CD4-positive, alpha-beta T cell (primary cell): Measurements from ENCODE around the gene HECTD4. TPM values are rescaled to one million over a fixed set of nuclear protein-coding genes. Genes with fewer than 3 reads are reported as not detected.
A peak's percentile ranks its signal among the peaks of the same experiment; 100 is the strongest.

ENCODE experiments used
- ATAC-seq: fragments of 200-7000 bp; cut with Tn5 transposase; one replicate; pipeline ENCODE4 v1.10.0; 2022; ENCODE audit warnings: mild to moderate bottlenecking; ENCODE audit not compliant: poor library complexity
- CTCF ChIA-PET: fragments of 350-600 bp; sonication (Branson Sonifier 250); formaldehyde crosslinking; loops from one replicate; lab custom pipeline; 2021; ENCODE audit warnings: antibody characterized with exemption, inconsistent platforms; lab: Charles Lee
- POLR2A ChIA-PET: fragments of 350-600 bp; sonication (Branson Sonifier 250); formaldehyde crosslinking; loops from one replicate; lab custom pipeline; 2021; ENCODE audit warnings: antibody characterized with exemption, inconsistent platforms; lab: Charles Lee
- DNase-seq, 14 experiments: peaks; one replicate each; pipeline ENCODE4 v3.0.0-alpha.2; 2013 to 2020; ENCODE audit warnings: mixed read lengths in 2 of 14
- H3K27ac ChIP-seq, 2 donors: one replicate each; pipeline versions ENCODE4 v1.5.1 to v1.7.0; 2013; ENCODE audit warnings: low read length in 2 of 2, low read depth in 1 of 2, mild to moderate bottlenecking in 1 of 2
- H3K27me3 ChIP-seq, 2 experiments: 1 replicate in 1 of 2; 2 replicates in 1 of 2; pipeline versions ENCODE4 v1.6.1 to v1.7.0; 2013; ENCODE audit warnings: low read length in 2 of 2, control low read depth in 1 of 2, mild to moderate bottlenecking in 1 of 2, moderate library complexity in 1 of 2; ENCODE audit not compliant: insufficient read depth in 2 of 2, control insufficient read depth in 1 of 2
- H3K36me3 ChIP-seq: one replicate; pipeline ENCODE4 v1.6.1; 2013; ENCODE audit warnings: low read length, control low read depth; ENCODE audit not compliant: insufficient read depth
- H3K4me1 ChIP-seq: one replicate; pipeline ENCODE4 v1.6.1; 2013; ENCODE audit warnings: low read length, control low read depth; ENCODE audit not compliant: insufficient read depth
- H3K4me3 ChIP-seq: one replicate; pipeline ENCODE4 v1.5.1; 2013; ENCODE audit warnings: mild to moderate bottlenecking, low read length, moderate library complexity
- H3K9me3 ChIP-seq, 2 experiments: 1 replicate in 1 of 2; 2 replicates in 1 of 2; pipeline versions ENCODE4 v1.6.1 to v1.7.0; 2013; ENCODE audit warnings: low read length in 2 of 2, mild to moderate bottlenecking in 2 of 2, control low read depth in 1 of 2, moderate library complexity in 1 of 2; ENCODE audit not compliant: control insufficient read depth in 1 of 2, insufficient read depth in 1 of 2
- H3K27ac Mint-ChIP-seq: one replicate; pipeline ENCODE4 v1.8.0; 2020; ENCODE audit warnings: mixed read lengths
- H3K27me3 Mint-ChIP-seq: one replicate; pipeline ENCODE4 v1.8.0; 2021; ENCODE audit warnings: mixed read lengths
- H3K36me3 Mint-ChIP-seq: one replicate; pipeline ENCODE4 v1.8.0; 2021; ENCODE audit warnings: low read depth, mixed read lengths
- H3K4me1 Mint-ChIP-seq: one replicate; pipeline ENCODE4 v1.8.0; 2021; ENCODE audit warnings: low read depth, mixed read lengths
- H3K4me3 Mint-ChIP-seq: one replicate; pipeline ENCODE4 v1.8.0; 2020; ENCODE audit warnings: mild to moderate bottlenecking, mixed read lengths
- H3K9me3 Mint-ChIP-seq: one replicate; pipeline ENCODE4 v1.8.0; 2020; ENCODE audit warnings: mixed read lengths
- CTCF ChIP-seq: fragments of 200-600 bp; IDR thresholded peaks from one replicate; pipeline ENCODE4 v1.8.0; 2022; ENCODE audit warnings: antibody characterized with exemption, mild to moderate bottlenecking
- intact Hi-C, 2 experiments: fragments of 100-400 bp; cut with DNase I in 1 of 2; cut with micrococcal nuclease in 1 of 2; formaldehyde crosslinking; loops; one replicate each; pipeline versions ENCODE4 v1.15.1 to v1.9.0; 2023 to 2025; cut with DNase I, micrococcal nuclease
- total RNA-seq, 174 experiments: library from RNA in 2 of 174; stranded (reverse) in 2 of 174; gene quantifications; one replicate each; pipeline ENCODE4 v1.2.3 and lab custom pipeline; 2021 to 2026

HECTD4 gene
- total RNA-seq, 2 experiments from 2014 or later: 40.2 to 43.3 TPM

- peaks cover 48% of the 10 kb centered on the region for H3K4me1 Mint-ChIP-seq
- no peak overlapping the region for H3K4me3 ChIP-seq
- DNase-seq (no peak), ATAC-seq (no peak)
- no peaks in the 10 kb centered on the region for H3K9me3 Mint-ChIP-seq
- H3K9me3 ChIP-seq: no peaks in the 10 kb centered on the region
- no peak overlapping the region for H3K27ac ChIP-seq
- H3K36me3 Mint-ChIP-seq: peaks cover 11% of the 10 kb centered on the region
- ChIA-PET CTCF (interaction anchor here (1.0 kb wide), 1 partner anchor 11 kb away, joined by 3 read pairs; no protein-coding TSS in a partner anchor), POLR2A (interaction anchor here (0.6 kb wide), 1 partner anchor 71 kb away, joined by 4 read pairs; no protein-coding TSS in a partner anchor)
- H3K36me3 ChIP-seq: no peaks in the 10 kb centered on the region
- peak overlapping the region; percentile 47 for H3K4me3 Mint-ChIP-seq
- H3K27ac Mint-ChIP-seq: peak overlapping the region; percentile 29
- no peak for TF ChIP-seq CTCF
- no peaks in the 10 kb centered on the region for H3K27me3 ChIP-seq
- intact Hi-C loops: no loop called here
- H3K4me1 ChIP-seq: peaks cover 54% of the 10 kb centered on the region
- H3K27me3 Mint-ChIP-seq: no peaks in the 10 kb centered on the region
These were observed 40.3 kb upstream of the HECTD4 start for GRCh38 chr12:112422531-112422930.

- intact Hi-C loops: no loop called here
- POLR2A ChIA-PET: no interaction called here
- no peak overlapping the region for H3K4me3 Mint-ChIP-seq
- peaks cover 54% of the 10 kb centered on the region for H3K4me1 ChIP-seq
- H3K4me3 ChIP-seq: no peak overlapping the region
- no peaks in the 10 kb centered on the region for H3K27me3 Mint-ChIP-seq
- no peak overlapping the region for H3K27ac ChIP-seq
- peak overlapping the region; percentile 24 for H3K27ac Mint-ChIP-seq
- TF ChIP-seq CTCF: no peak
- peaks cover 11% of the 10 kb centered on the region for H3K36me3 Mint-ChIP-seq
- CTCF ChIA-PET: no interaction called here
- no peaks in the 10 kb centered on the region for H3K36me3 ChIP-seq
- no peaks in the 10 kb centered on the region for H3K27me3 ChIP-seq
- DNase-seq: no peak
- peaks cover 48% of the 10 kb centered on the region for H3K4me1 Mint-ChIP-seq
- ATAC-seq: no peak
- no peaks in the 10 kb centered on the region for H3K9me3 Mint-ChIP-seq
- no peaks in the 10 kb centered on the region for H3K9me3 ChIP-seq
These were observed 39.1 kb upstream of the HECTD4 start for GRCh38 chr12:112421363-112421762.

- no peak for DNase-seq
- intact Hi-C loops: no loop called here
- ATAC-seq: no peak
- Mint-ChIP-seq H3K9me3 (no peaks in the 10 kb centered on the region), H3K27ac (peak overlapping the region; percentile 99), H3K4me1 (peaks cover 48% of the 10 kb centered on the region), H3K27me3 (no peaks in the 10 kb centered on the region), H3K36me3 (peaks cover 11% of the 10 kb centered on the region), H3K4me3 (peak overlapping the region; percentile 90)
- POLR2A ChIA-PET: no interaction called here
- Histone ChIP-seq H3K4me1 (peaks cover 48% of the 10 kb centered on the region), H3K9me3 (no peaks in the 10 kb centered on the region), H3K27ac (no peak overlapping the region), H3K27me3 (no peaks in the 10 kb centered on the region), H3K36me3 (no peaks in the 10 kb centered on the region), H3K4me3 (no peak overlapping the region)
- TF ChIP-seq CTCF: no peak
- CTCF ChIA-PET: no interaction called here
These were observed 38.5 kb upstream of the HECTD4 start for GRCh38 chr12:112420740-112421139.
